Activated T-helper 17 cell treated with anti-CD3 and anti-CD28 coated beads, Interleukin-2, amount 50 U/mL, for 72 hours (primary cell): ENCODE data around the gene DHRS4. TPM values are rescaled to one million over a fixed set of nuclear protein-coding genes. Genes with fewer than 3 reads are reported as not detected.
A peak's percentile ranks its signal among the peaks of the same experiment; 100 is the strongest.
"Not testable (repeated sequence)": the region's sequence is repeated elsewhere in the genome, so short reads cannot be mapped to it uniquely, and the experiment has no call there.

Source experiments
- ATAC-seq: fragments of 150-1000 bp; cut with Tn5 transposase; replicated peaks from 2 replicates; pipeline ENCODE4 v1.10.0; 2021; ENCODE audit warnings: mild to moderate bottlenecking, moderate library complexity
- H3K27ac Mint-ChIP-seq: one replicate; pipeline ENCODE4 v1.8.0; 2022; ENCODE audit warnings: mixed read lengths
- H3K27me3 Mint-ChIP-seq: one replicate; pipeline ENCODE4 v1.8.0; 2022; ENCODE audit warnings: mixed read lengths
- H3K36me3 Mint-ChIP-seq: one replicate; pipeline ENCODE4 v1.8.0; 2022; ENCODE audit warnings: low read depth, mild to moderate bottlenecking, mixed read lengths
- H3K4me1 Mint-ChIP-seq: one replicate; pipeline ENCODE4 v1.8.0; 2022; ENCODE audit warnings: mixed read lengths
- H3K4me3 Mint-ChIP-seq: one replicate; pipeline ENCODE4 v1.8.0; 2022; ENCODE audit warnings: mild to moderate bottlenecking, mixed read lengths
- H3K9me3 Mint-ChIP-seq: one replicate; pipeline ENCODE4 v1.8.0; 2022; ENCODE audit warnings: mixed read lengths
- total RNA-seq, 2 donors: library from RNA; stranded (reverse); gene quantifications; one replicate each; pipeline ENCODE4 v1.2.3, GENCODE V29; 2022

Gene DHRS4
- total RNA-seq, 2 donors from 2014 or later = 14.6 to 15.0 TPM

- peaks cover 8% of the 10 kb centered on the region for H3K4me1 Mint-ChIP-seq
- peaks cover 5% of the 10 kb centered on the region for H3K36me3 Mint-ChIP-seq
- no peak for ATAC-seq
- H3K4me3 Mint-ChIP-seq = no peak overlapping the region
- H3K27ac Mint-ChIP-seq = no peak overlapping the region
- H3K27me3 Mint-ChIP-seq = no peaks in the 10 kb centered on the region
- no peaks in the 10 kb centered on the region for H3K9me3 Mint-ChIP-seq
Measured at GRCh38 chr14:23984891-23985602, 31.5 kb downstream of the DHRS4 start.

DNA sequence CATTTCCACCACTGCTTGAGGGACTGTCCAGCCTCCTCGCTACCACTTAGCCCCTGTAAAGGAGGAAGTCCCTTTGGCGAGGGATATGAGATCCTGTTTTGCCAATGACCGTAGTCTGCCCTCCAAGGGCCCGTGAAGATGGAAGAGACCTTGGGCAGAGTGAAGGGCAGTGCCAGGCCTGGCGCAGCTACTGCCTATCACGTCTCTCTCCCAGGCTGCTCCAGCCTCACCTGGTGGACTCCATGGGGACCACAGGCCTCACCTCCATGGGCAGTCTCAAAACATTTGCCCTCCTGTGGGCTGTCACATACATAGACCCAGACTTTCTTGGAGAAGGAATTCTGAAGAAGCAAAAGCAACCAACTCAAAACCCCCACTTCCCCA is 34.6 kb downstream of the DHRS4 start:
- peak overlapping the region; percentile 83 for H3K27ac Mint-ChIP-seq
- H3K4me3 Mint-ChIP-seq = peak overlapping the region; percentile 83
- H3K9me3 Mint-ChIP-seq, H3K4me1 Mint-ChIP-seq, H3K27me3 Mint-ChIP-seq, H3K36me3 Mint-ChIP-seq: not testable (repeated sequence)
- ATAC-seq = peak; percentile 5

DNA sequence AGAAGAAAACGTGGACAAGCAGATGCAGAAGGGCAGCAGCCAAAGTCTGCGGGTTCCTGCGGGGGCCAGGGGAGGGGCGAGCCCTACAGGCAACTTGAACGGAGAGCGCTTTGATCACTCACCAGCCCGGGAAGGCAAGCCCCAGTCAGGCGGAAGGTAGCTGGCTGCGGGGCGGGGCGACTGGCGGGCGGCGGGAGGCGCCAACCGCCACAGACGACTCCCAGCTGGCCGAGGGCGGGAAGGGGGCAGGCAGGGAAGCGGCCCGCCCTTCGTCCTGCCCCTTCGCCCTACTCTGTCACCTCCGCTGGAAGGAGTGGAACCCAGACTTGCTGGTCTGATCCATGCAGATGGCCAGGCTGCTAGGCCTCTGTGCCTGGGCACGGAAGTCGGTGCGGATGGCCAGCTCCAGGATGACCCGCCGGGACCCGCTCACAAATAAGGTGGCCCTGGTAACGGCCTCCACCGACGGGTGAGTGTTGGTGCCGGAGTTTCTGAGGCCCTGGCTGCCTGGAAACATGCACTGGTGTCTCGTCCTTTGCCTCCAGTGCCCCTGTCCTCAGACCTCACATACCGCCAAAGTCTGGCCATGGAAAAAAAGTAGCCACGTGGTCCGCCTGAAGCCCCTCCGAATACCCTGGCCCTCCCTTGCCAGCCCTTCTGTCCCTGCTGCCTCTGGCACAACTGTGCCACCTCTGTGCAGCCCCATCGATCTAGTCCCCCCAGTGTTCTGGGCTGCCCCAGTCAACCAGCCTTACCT is 35.2 kb downstream of the DHRS4 start, which contains the start of gene DHRS4L2:
Gene DHRS4L2 (plus strand): TSS at position 323 of the 757 bp plus-strand sequence. CDS start 19 bp downstream, at position 342.
- H3K27ac Mint-ChIP-seq = peak within 1 kb of the TSS; percentile 83
- peak; percentile 97 for ATAC-seq
- peak within 1 kb of the TSS; percentile 83 for H3K4me3 Mint-ChIP-seq
- H3K9me3 Mint-ChIP-seq, H3K36me3 Mint-ChIP-seq, H3K27me3 Mint-ChIP-seq, H3K4me1 Mint-ChIP-seq: not testable (repeated sequence)

DNA sequence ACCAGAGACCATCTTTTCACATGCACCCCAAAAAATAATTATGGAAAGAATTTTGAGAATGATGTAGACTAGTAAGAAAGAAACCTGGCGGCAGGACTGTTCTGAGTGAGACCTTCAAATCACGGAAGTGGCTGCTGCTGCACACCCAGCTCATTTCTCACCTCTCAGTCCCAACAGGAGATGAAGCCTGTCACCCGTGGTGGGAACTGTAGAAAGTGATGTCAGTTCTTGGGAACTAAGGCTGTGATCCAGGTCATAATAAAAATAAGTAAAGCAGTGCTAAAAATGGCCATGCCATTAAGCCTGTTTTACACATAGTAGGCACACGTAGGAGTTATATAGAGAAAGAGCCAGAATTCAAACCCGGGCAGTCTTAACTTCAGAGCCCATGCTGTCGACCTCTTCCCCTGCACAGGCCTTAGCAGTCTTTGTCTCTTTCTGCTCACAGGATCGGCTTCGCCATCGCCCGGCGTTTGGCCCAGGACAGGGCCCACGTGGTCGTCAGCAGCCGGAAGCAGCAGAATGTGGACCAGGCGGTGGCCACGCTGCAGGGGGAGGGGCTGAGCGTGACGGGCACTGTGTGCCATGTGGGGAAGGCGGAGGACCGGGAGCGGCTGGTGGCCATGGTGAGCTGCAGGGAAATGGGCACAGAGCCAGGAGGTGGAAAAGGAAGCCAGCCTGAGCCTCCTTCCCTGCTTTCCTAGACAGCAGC is 36.3 kb downstream of the DHRS4 start:
- not testable (repeated sequence) for H3K4me1 Mint-ChIP-seq, H3K9me3 Mint-ChIP-seq, H3K36me3 Mint-ChIP-seq, H3K27me3 Mint-ChIP-seq
- H3K27ac Mint-ChIP-seq = peak overlapping the region; percentile 83
- ATAC-seq = peak; percentile 59
- peak overlapping the region; percentile 83 for H3K4me3 Mint-ChIP-seq

- not testable (repeated sequence) for H3K4me1 Mint-ChIP-seq, H3K9me3 Mint-ChIP-seq, H3K27me3 Mint-ChIP-seq, H3K4me3 Mint-ChIP-seq, ATAC-seq, H3K36me3 Mint-ChIP-seq, H3K27ac Mint-ChIP-seq
Measured at GRCh38 chr14:23990961-23991360, 37.4 kb downstream of the DHRS4 start.

GRCh38 chr14:23993042-23993441 is 39.5 kb downstream of the DHRS4 start:
- H3K4me3 Mint-ChIP-seq, ATAC-seq, H3K36me3 Mint-ChIP-seq, H3K4me1 Mint-ChIP-seq, H3K27ac Mint-ChIP-seq, H3K27me3 Mint-ChIP-seq, H3K9me3 Mint-ChIP-seq: not testable (repeated sequence)

GRCh38 chr14:23996009-23996408 is 42.4 kb downstream of the DHRS4 start:
- not testable (repeated sequence) for H3K27ac Mint-ChIP-seq, H3K4me1 Mint-ChIP-seq, ATAC-seq, H3K27me3 Mint-ChIP-seq, H3K4me3 Mint-ChIP-seq, H3K9me3 Mint-ChIP-seq, H3K36me3 Mint-ChIP-seq

DNA sequence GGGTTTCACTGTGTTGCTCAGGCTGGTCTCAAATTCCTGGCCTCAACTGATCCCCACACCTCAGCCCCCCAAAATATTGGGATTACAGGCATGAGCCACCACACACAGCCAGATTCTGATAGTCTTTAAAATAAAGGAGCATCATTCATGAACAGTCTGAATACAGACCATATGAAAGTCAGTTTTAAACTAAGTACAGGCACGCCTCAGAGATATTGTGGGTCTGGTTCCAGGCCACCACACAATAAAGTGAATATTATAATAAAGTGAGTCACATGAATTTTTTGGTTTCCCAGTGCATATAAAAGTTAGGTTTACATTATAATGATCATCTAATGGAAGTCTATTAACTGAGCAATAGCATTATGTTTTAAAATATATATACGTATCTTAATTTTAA is 43.3 kb downstream of the DHRS4 start:
- not testable (repeated sequence) for H3K4me1 Mint-ChIP-seq, H3K27me3 Mint-ChIP-seq, H3K4me3 Mint-ChIP-seq, ATAC-seq, H3K9me3 Mint-ChIP-seq, H3K36me3 Mint-ChIP-seq, H3K27ac Mint-ChIP-seq

- not testable (repeated sequence) for H3K36me3 Mint-ChIP-seq, H3K4me1 Mint-ChIP-seq, H3K27me3 Mint-ChIP-seq, H3K9me3 Mint-ChIP-seq, H3K4me3 Mint-ChIP-seq, H3K27ac Mint-ChIP-seq, ATAC-seq
Measured at GRCh38 chr14:23999640-24000039, 46.1 kb downstream of the DHRS4 start.

GRCh38 chr14:24001078-24001477 is 47.5 kb downstream of the DHRS4 start:
- H3K27ac Mint-ChIP-seq, H3K36me3 Mint-ChIP-seq, ATAC-seq, H3K4me3 Mint-ChIP-seq, H3K27me3 Mint-ChIP-seq, H3K4me1 Mint-ChIP-seq, H3K9me3 Mint-ChIP-seq: not testable (repeated sequence)

DNA sequence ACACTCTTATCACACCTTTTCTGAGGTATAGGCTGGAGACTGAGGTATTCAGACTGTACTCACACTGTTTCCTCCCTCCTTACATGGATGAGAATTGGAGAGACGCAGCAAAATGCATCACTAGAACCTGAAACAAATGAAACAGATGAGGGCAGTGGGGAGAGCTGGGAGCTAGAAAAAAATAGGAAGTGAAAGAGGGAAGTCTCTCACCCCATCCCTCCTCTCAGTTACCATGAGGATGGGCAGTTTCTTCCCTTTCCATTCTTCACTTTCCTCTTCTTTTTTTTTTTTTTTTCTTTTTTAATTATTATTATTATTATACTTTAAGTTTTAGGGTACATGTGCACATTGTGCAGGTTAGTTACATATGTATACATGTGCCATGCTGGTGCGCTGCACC is 48.1 kb downstream of the DHRS4 start:
- H3K4me3 Mint-ChIP-seq, H3K9me3 Mint-ChIP-seq, H3K4me1 Mint-ChIP-seq, H3K36me3 Mint-ChIP-seq, H3K27ac Mint-ChIP-seq, ATAC-seq, H3K27me3 Mint-ChIP-seq: not testable (repeated sequence)

DNA sequence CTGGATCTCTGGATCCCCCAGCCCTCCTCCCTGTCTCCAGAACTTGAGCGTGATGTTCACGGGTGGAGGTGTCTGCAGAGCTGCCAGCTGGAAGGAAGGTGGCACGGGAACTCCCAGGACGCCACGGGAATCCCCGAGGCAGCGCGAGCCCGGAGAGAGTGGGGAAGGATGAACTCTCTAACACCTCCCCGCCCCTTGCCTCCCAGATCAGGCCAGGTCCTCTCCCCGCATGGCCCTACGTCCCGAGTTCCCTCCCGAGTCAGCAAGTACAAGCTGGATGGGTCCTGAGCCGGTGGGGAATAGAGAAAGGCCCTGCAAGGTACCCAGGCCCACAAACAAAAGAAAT is 52.9 kb downstream of the DHRS4 start:
- peak; percentile 47 for ATAC-seq
- not testable (repeated sequence) for H3K27me3 Mint-ChIP-seq, H3K9me3 Mint-ChIP-seq, H3K36me3 Mint-ChIP-seq, H3K27ac Mint-ChIP-seq
- Mint-ChIP-seq H3K4me1 (peaks cover 20% of the 10 kb centered on the region), H3K4me3 (peak overlapping the region; percentile 67)

GRCh38 chr14:24006817-24007652 is 53.5 kb downstream of the DHRS4 start:
- peak overlapping the region; percentile 67 for H3K4me3 Mint-ChIP-seq
- H3K27ac Mint-ChIP-seq, H3K9me3 Mint-ChIP-seq, H3K36me3 Mint-ChIP-seq, H3K27me3 Mint-ChIP-seq: not testable (repeated sequence)
- H3K4me1 Mint-ChIP-seq = peaks cover 20% of the 10 kb centered on the region
- ATAC-seq = peak; percentile 93

GRCh38 chr14:24011051-24011450 is 57.5 kb downstream of the DHRS4 start:
- Mint-ChIP-seq H3K4me1 (peaks cover 20% of the 10 kb centered on the region), H3K27me3 (no peaks in the 10 kb centered on the region), H3K9me3 (no peaks in the 10 kb centered on the region), H3K27ac (peak overlapping the region; percentile 70), H3K4me3 (peak overlapping the region; percentile 53), H3K36me3 (no peaks in the 10 kb centered on the region)
- ATAC-seq = no peak
